ENCODE results near the gene SLC35G3.

- TF ChIP-seq CTCF (conservative IDR thresholded peaks at IDR 0.05; ENCODE audit: low read depth, low read length) (no peak), EZH2 (IDR thresholded peaks at IDR 0.05; ENCODE audit: low read length, unreplicated experiment) (no peak)
Measured at GRCh38 chr17:35148144-35148543, 46.0 kb downstream of the SLC35G3 start.
